T-helper 1 cell treated with Interleukin-12 subunit alpha and Interleukin-12 subunit beta and Interleukin-4 antibody, amounts not matched to agents 30 μg/mL and 1 μg/mL, for 36 hours (primary cell): ENCODE data around the gene MAP2K5.

ENCODE experiments used
- H3K27ac Mint-ChIP-seq: one replicate; pipeline ENCODE4 v1.8.0; 2021; ENCODE audit warnings: mild to moderate bottlenecking, mixed read lengths
- H3K27me3 Mint-ChIP-seq: one replicate; pipeline ENCODE4 v1.8.0; 2021; ENCODE audit warnings: low read depth, mixed read lengths
- H3K36me3 Mint-ChIP-seq: one replicate; pipeline ENCODE4 v1.8.0; 2021; ENCODE audit warnings: low read depth, mixed read lengths
- H3K4me1 Mint-ChIP-seq: one replicate; pipeline ENCODE4 v1.8.0; 2021; ENCODE audit warnings: low read depth, mixed read lengths
- H3K4me3 Mint-ChIP-seq: one replicate; pipeline ENCODE4 v1.8.0; 2021; ENCODE audit warnings: mild to moderate bottlenecking, moderate library complexity, mixed read lengths
- H3K9me3 Mint-ChIP-seq: one replicate; pipeline ENCODE4 v1.8.0; 2021; ENCODE audit warnings: mixed read lengths

The MAP2K5 gene

DNA sequence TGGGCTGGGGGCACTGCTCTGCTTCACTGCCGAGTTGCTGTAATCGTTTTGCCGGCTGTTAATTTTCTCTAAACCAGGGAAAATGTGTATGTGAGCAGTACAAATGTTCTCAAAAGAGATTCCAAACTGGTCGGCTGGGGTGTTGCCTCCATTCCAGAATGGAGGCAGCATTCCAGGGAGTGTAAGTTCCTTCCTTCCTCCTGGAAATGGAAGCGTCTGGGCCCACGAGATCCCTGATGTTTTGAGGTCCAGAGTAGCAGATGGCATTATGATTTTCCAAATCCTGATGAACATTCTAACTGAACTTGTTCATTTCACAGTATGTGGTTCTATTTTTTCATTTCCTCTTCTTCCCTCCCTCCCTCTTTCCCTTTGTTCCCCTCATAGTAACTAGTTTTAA is 218.4 kb downstream of the MAP2K5 start:
- peaks cover 5% of the 10 kb centered on the region for H3K27me3 Mint-ChIP-seq
- H3K36me3 Mint-ChIP-seq, result peaks cover 4% of the 10 kb centered on the region
- peaks cover 29% of the 10 kb centered on the region for H3K4me1 Mint-ChIP-seq
- H3K9me3 Mint-ChIP-seq, result no peaks in the 10 kb centered on the region
- H3K27ac Mint-ChIP-seq, result no peak overlapping the region
- H3K4me3 Mint-ChIP-seq, result no peak overlapping the region

GRCh38 chr15:67761343-67761742 is 218.8 kb downstream of the MAP2K5 start:
- H3K4me1 Mint-ChIP-seq, result peaks cover 27% of the 10 kb centered on the region
- H3K4me3 Mint-ChIP-seq, result no peak overlapping the region
- peaks cover 4% of the 10 kb centered on the region for H3K36me3 Mint-ChIP-seq
- no peak overlapping the region for H3K27ac Mint-ChIP-seq
- H3K9me3 Mint-ChIP-seq, result no peaks in the 10 kb centered on the region
- peaks cover 5% of the 10 kb centered on the region for H3K27me3 Mint-ChIP-seq

GRCh38 chr15:67762610-67763368 is 220.3 kb downstream of the MAP2K5 start:
- peaks cover 4% of the 10 kb centered on the region for H3K36me3 Mint-ChIP-seq
- H3K9me3 Mint-ChIP-seq, result no peaks in the 10 kb centered on the region
- H3K4me3 Mint-ChIP-seq, result no peak overlapping the region
- H3K27ac Mint-ChIP-seq, result no peak overlapping the region
- H3K27me3 Mint-ChIP-seq, result peaks cover 5% of the 10 kb centered on the region
- peaks cover 25% of the 10 kb centered on the region for H3K4me1 Mint-ChIP-seq

DNA sequence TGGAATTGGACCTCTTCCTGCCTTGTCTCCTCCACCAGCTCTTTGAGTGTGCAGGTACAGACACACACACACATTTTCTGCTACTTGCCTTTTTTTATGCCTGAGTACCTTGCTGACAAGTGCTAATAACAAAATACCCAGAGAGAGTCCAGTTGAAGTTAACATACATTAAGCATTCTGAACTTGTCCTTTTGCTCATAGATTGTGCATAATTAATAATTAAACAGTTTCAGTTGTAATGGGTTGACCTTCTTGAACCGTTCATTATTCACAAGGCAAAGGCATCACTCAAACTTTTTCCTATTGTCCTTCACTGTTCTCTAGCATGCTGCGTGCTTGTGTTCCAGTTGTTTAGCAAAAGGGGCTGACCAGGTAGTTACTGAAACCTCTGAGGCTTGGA is 223.2 kb downstream of the MAP2K5 start:
- Mint-ChIP-seq H3K4me1 (peaks cover 15% of the 10 kb centered on the region), H3K4me3 (no peak overlapping the region), H3K36me3 (peaks cover 4% of the 10 kb centered on the region), H3K27ac (no peak overlapping the region), H3K9me3 (no peaks in the 10 kb centered on the region), H3K27me3 (peaks cover 5% of the 10 kb centered on the region)

GRCh38 chr15:67766968-67767367 is 224.5 kb downstream of the MAP2K5 start:
- H3K4me3 Mint-ChIP-seq, result no peak overlapping the region
- no peaks in the 10 kb centered on the region for H3K27me3 Mint-ChIP-seq
- H3K36me3 Mint-ChIP-seq, result peaks cover 1% of the 10 kb centered on the region
- H3K27ac Mint-ChIP-seq, result no peak overlapping the region
- peaks cover 13% of the 10 kb centered on the region for H3K4me1 Mint-ChIP-seq
- H3K9me3 Mint-ChIP-seq, result no peaks in the 10 kb centered on the region

- H3K36me3 Mint-ChIP-seq, result peaks cover 1% of the 10 kb centered on the region
- no peaks in the 10 kb centered on the region for H3K27me3 Mint-ChIP-seq
- no peaks in the 10 kb centered on the region for H3K9me3 Mint-ChIP-seq
- peaks cover 2% of the 10 kb centered on the region for H3K4me1 Mint-ChIP-seq
- H3K27ac Mint-ChIP-seq, result no peak overlapping the region
- H3K4me3 Mint-ChIP-seq, result no peak overlapping the region
Observed at GRCh38 chr15:67768313-67768977, 225.9 kb downstream of the MAP2K5 start.

DNA sequence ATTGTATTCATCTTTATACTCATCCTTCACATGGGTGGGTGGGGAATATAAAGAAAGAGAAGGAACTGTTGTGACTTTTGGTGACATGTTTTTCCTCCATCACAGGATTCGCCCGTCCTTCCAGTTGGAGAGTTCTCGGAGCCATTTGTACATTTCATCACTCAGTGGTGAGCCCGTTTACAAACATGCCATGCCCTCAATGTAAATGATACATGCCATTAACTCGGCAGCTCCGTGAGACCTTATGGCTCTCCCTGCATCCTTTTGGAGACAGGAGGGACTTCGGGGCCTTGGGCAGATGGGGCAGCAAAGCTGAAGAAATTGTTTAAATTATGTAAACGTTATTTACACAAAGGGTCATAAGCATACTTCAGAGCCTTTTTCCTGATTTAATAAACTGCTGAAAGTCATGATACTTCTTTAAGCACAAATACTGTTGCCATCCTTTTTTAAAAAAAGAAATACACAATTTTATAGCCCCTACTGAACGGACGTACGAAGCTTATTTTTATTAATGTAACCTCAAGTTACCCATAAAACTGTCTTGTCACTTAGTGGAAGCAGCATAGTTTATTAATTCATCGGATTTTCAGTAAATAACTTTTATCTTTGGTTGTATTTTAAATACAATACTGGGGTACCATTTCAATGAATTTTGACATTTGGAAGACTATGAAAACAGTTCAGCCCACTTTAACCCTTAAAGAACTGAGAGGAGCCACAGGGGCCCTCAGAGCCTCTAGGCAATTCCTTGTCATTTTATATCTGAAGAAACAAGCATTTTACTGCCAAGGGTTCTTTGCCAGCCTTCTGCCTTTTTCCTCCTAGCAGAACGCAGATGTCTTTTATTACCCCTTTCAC is 227.2 kb downstream of the MAP2K5 start:
- H3K4me1 Mint-ChIP-seq, result no peaks in the 10 kb centered on the region
- no peak overlapping the region for H3K27ac Mint-ChIP-seq
- no peaks in the 10 kb centered on the region for H3K27me3 Mint-ChIP-seq
- no peak overlapping the region for H3K4me3 Mint-ChIP-seq
- no peaks in the 10 kb centered on the region for H3K9me3 Mint-ChIP-seq
- peaks cover 1% of the 10 kb centered on the region for H3K36me3 Mint-ChIP-seq

DNA sequence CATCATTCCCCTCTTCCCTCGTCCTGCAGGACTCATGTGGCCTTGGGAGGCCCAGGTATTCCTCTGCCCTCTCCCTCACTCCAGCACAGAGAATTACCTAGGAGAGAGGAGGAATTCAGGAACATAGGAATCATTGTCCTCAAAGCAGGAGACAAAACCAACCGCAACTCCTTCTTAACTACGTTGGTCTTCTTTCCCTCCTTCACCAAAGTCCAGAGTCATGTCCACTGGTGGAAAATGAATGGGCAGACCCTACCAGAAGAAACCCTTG is 227.8 kb downstream of the MAP2K5 start:
- H3K36me3 Mint-ChIP-seq, result peaks cover 1% of the 10 kb centered on the region
- no peaks in the 10 kb centered on the region for H3K27me3 Mint-ChIP-seq
- H3K4me1 Mint-ChIP-seq, result no peaks in the 10 kb centered on the region
- no peak overlapping the region for H3K27ac Mint-ChIP-seq
- no peak overlapping the region for H3K4me3 Mint-ChIP-seq
- H3K9me3 Mint-ChIP-seq, result no peaks in the 10 kb centered on the region

- no peaks in the 10 kb centered on the region for H3K9me3 Mint-ChIP-seq
- no peaks in the 10 kb centered on the region for H3K27me3 Mint-ChIP-seq
- H3K27ac Mint-ChIP-seq, result no peak overlapping the region
- H3K36me3 Mint-ChIP-seq, result no peaks in the 10 kb centered on the region
- H3K4me1 Mint-ChIP-seq, result no peaks in the 10 kb centered on the region
- H3K4me3 Mint-ChIP-seq, result no peak overlapping the region
Observed at GRCh38 chr15:67771189-67771800, 228.8 kb downstream of the MAP2K5 start.

GRCh38 chr15:67774626-67775025 is 232.1 kb downstream of the MAP2K5 start:
- no peaks in the 10 kb centered on the region for H3K4me1 Mint-ChIP-seq
- H3K36me3 Mint-ChIP-seq, result no peaks in the 10 kb centered on the region
- no peaks in the 10 kb centered on the region for H3K27me3 Mint-ChIP-seq
- H3K4me3 Mint-ChIP-seq, result no peak overlapping the region
- H3K9me3 Mint-ChIP-seq, result no peaks in the 10 kb centered on the region
- no peak overlapping the region for H3K27ac Mint-ChIP-seq

DNA sequence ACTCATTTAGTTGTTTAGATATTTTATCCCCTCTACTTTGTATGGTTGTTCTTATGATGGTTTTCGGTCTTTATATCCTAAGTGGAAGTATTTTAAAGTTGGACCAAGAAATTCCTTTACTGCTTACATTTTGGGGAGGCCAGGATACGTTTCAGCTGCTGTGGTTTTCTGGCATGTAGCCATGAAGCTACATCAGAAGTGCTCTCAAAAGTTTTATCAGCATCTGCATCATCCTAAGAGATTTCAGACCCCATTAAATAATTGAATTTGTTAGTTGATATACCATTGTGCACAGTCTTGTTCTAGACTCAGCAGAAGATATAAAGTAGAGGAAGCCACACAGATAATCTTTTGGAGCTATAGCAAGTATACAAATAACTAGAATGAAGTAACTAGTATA is 232.7 kb downstream of the MAP2K5 start:
- H3K27ac Mint-ChIP-seq, result no peak overlapping the region
- no peaks in the 10 kb centered on the region for H3K9me3 Mint-ChIP-seq
- H3K4me3 Mint-ChIP-seq, result no peak overlapping the region
- H3K27me3 Mint-ChIP-seq, result no peaks in the 10 kb centered on the region
- H3K4me1 Mint-ChIP-seq, result no peaks in the 10 kb centered on the region
- H3K36me3 Mint-ChIP-seq, result no peaks in the 10 kb centered on the region

DNA sequence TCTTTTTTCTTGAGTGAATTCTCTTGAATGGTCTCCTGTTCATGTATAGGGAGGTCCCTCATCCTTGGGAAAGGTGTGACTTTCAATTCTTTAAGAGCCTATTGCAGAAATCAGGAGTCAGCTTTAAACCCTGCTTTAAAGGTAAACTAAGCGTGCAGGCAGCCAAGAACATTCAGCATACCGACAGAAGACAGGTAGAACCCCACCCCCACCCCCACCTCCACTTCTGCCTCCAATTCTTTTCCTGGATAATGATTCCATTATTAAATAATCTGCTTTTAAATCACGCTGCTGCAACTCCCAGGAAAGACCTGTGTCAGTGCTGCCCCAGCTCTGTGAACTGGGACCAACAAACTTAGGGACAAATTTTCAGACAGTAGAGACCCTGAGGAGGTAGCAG is 233.5 kb downstream of the MAP2K5 start:
- H3K4me1 Mint-ChIP-seq, result no peaks in the 10 kb centered on the region
- H3K4me3 Mint-ChIP-seq, result no peak overlapping the region
- H3K27me3 Mint-ChIP-seq, result no peaks in the 10 kb centered on the region
- H3K27ac Mint-ChIP-seq, result no peak overlapping the region
- no peaks in the 10 kb centered on the region for H3K36me3 Mint-ChIP-seq
- no peaks in the 10 kb centered on the region for H3K9me3 Mint-ChIP-seq

DNA sequence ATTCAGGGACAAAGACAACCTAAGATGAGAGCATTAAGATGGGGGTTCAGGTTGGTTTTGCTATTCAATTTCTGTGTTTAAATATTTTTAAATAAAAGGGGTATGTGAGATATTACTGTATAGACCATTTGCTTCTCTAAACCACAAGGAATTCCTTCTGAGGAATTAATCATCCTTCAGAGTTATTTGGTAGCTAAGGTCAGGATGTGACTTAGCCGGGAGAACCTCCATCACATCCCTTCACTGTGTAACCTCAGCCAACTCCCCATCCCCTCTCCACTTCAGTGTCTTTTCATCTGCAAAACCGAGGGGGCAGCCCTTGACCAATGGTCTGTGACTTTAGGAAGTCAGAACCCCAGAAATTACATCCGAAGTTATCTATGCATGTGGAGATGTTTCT is 234.1 kb downstream of the MAP2K5 start:
- Mint-ChIP-seq H3K9me3 (no peaks in the 10 kb centered on the region), H3K36me3 (no peaks in the 10 kb centered on the region), H3K27me3 (no peaks in the 10 kb centered on the region), H3K27ac (no peak overlapping the region), H3K4me1 (no peaks in the 10 kb centered on the region), H3K4me3 (no peak overlapping the region)

DNA sequence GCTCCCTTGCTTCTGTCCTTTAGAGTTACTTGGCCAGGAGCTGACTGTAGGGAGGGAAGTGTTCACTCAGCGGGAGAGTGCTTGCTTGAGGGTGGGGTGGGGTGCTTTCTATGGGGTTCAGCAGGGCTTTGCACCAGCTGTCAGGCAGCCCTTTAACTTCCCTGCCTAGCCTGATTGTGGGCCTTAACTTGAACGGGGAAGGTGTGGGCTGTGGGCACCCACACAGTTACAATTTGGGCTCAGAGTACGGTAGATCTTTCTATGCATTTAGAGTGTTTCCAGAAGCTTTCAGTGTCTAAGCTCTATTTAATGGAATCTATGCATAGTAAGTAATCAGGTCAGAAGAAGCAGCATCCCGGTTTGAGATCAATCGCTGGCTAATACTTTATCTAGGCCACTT is 234.6 kb downstream of the MAP2K5 start:
- Mint-ChIP-seq H3K9me3 (no peaks in the 10 kb centered on the region), H3K27me3 (no peaks in the 10 kb centered on the region), H3K27ac (no peak overlapping the region), H3K4me3 (no peak overlapping the region), H3K36me3 (no peaks in the 10 kb centered on the region), H3K4me1 (no peaks in the 10 kb centered on the region)
